ENCODE measurements around the gene EIF4H. TPM values are rescaled to one million over a fixed set of nuclear protein-coding genes. Genes with fewer than 3 reads are reported as not detected.

The EIF4H gene
- total RNA-seq, 1 donor from 2014 or later, result 361 TPM

DNA sequence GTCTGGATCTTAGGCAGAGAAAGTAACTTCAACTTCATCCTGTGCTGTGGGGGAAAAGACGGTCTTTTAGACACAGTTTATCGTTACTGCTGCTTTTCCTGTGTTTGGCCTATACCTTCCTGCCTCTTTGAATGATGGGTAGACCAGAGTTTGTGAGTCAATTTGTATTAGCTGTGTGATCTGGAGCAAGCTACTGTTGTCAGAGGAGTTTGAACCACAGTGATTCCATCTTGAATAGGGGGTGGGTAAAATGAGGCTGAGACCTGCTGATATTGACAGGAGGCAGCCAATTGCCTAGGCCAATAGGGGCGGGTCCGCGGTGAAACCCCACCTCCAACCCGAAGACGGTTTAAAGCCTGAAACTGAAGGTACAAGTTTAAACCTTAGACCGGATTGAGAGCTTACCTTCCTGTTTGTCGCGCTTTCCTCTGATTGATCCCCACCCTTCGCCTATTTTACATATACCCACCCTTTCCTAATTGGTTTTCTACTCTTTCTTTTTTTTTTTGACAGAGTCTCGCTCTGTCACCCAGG is 35.8 kb upstream of the EIF4H start:
- no peaks in the 10 kb centered on the region for H3K27me3 ChIP-seq (ENCODE audit: insufficient read depth, low read length)
- Mint-ChIP-seq H3K4me3 (ENCODE audit: unreplicated experiment) (no peak overlapping the region), H3K9me3 (ENCODE audit: unreplicated experiment) (no peaks in the 10 kb centered on the region), H3K27me3 (ENCODE audit: low read depth, unreplicated experiment) (peaks cover 2% of the 10 kb centered on the region), H3K4me1 (ENCODE audit: low read depth, unreplicated experiment) (no peaks in the 10 kb centered on the region), H3K27ac (ENCODE audit: unreplicated experiment) (no peak overlapping the region), H3K36me3 (ENCODE audit: low read depth, unreplicated experiment) (no peaks in the 10 kb centered on the region)
- H3K36me3 ChIP-seq (ENCODE audit: insufficient read depth, low read length), result no peaks in the 10 kb centered on the region
- TF ChIP-seq, protein P1, sequence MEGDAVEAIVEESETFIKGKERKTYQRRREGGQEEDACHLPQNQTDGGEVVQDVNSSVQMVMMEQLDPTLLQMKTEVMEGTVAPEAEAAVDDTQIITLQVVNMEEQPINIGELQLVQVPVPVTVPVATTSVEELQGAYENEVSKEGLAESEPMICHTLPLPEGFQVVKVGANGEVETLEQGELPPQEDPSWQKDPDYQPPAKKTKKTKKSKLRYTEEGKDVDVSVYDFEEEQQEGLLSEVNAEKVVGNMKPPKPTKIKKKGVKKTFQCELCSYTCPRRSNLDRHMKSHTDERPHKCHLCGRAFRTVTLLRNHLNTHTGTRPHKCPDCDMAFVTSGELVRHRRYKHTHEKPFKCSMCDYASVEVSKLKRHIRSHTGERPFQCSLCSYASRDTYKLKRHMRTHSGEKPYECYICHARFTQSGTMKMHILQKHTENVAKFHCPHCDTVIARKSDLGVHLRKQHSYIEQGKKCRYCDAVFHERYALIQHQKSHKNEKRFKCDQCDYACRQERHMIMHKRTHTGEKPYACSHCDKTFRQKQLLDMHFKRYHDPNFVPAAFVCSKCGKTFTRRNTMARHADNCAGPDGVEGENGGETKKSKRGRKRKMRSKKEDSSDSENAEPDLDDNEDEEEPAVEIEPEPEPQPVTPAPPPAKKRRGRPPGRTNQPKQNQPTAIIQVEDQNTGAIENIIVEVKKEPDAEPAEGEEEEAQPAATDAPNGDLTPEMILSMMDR (IDR thresholded peaks at IDR 0.05; ENCODE audit: insufficient read depth, low read depth, low read length), result no peak
- TF ChIP-seq EZH2 (IDR thresholded peaks at IDR 0.05; ENCODE audit: insufficient read depth, low read length), result no peak
- no peak overlapping the region for H3K4me3 ChIP-seq (ENCODE audit: insufficient read depth, low read depth, low read length)
- DNase-seq (ENCODE audit: low read depth) (no peak), FAIRE-seq (no peak)
- H3K4me2 ChIP-seq (ENCODE audit: low read length), result no peak overlapping the region
- no peak overlapping the region for H2AFZ ChIP-seq (ENCODE audit: low read depth, low read length)
- no peaks in the 10 kb centered on the region for H3K79me2 ChIP-seq (ENCODE audit: insufficient read depth, low read length)
- H3K27ac ChIP-seq (ENCODE audit: low read depth, low read length), result no peak overlapping the region
- peaks cover 5% of the 10 kb centered on the region for H3K4me1 ChIP-seq (ENCODE audit: insufficient read depth, low read length)
- H4K20me1 ChIP-seq (ENCODE audit: insufficient read depth, low read length), result no peaks in the 10 kb centered on the region
- H3K9me3 ChIP-seq (ENCODE audit: insufficient read depth, low read depth, low read length), result no peaks in the 10 kb centered on the region
- no peak overlapping the region for H3K9ac ChIP-seq (ENCODE audit: low read length)

DNA sequence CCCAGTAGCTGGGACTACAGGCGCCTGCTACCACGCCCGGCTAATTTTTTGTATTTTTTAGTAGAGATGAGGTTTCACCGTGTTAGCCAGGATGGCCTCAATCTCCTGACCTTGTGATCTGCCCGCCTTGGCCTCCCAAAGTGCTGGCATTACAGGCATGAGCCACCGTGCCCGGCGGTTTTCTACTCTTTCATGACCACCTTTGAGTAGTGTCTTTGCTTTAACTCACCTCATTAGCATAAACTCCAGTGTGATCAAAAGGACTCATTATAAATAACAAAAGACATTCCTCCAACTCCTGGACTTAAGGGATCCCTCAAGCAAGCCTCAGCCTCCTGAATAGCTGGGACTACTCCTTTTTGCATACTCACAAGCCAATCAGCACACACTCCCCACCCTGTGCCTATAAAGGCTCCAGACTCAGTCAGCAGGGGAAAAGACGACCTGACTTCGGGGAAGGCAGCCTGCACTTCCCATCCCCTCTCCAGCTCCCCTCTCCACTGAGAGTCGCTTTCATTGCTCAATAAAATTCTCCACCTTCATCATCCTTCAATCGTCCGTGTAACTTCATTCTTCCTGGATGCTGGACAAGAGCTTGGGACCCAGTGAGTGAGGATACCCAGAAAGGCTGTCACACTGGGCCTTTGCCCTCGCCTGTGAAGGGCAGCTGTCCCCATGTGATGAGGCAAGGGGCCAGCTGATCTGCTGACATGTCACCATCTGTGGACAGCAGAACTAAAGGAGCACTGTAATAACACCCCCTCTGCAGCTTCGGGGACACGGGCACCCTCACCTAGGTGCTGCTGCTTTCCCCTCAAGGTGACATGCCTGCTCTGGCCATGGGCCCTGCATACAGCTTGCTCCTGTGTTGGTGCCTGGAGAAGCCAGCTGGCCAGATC is 35.0 kb upstream of the EIF4H start:
- Mint-ChIP-seq H3K27me3 (ENCODE audit: low read depth, unreplicated experiment) (peaks cover 2% of the 10 kb centered on the region), H3K36me3 (ENCODE audit: low read depth, unreplicated experiment) (no peaks in the 10 kb centered on the region), H3K4me1 (ENCODE audit: low read depth, unreplicated experiment) (no peaks in the 10 kb centered on the region), H3K9me3 (ENCODE audit: unreplicated experiment) (no peaks in the 10 kb centered on the region), H3K4me3 (ENCODE audit: unreplicated experiment) (no peak overlapping the region), H3K27ac (ENCODE audit: unreplicated experiment) (no peak overlapping the region)
- Histone ChIP-seq H3K4me1 (ENCODE audit: insufficient read depth, low read length) (peaks cover 5% of the 10 kb centered on the region), H3K9me3 (ENCODE audit: insufficient read depth, low read depth, low read length) (no peaks in the 10 kb centered on the region), H3K36me3 (ENCODE audit: insufficient read depth, low read length) (no peaks in the 10 kb centered on the region), H3K27ac (ENCODE audit: low read depth, low read length) (no peak overlapping the region), H3K4me3 (ENCODE audit: insufficient read depth, low read depth, low read length) (no peak overlapping the region), H4K20me1 (ENCODE audit: insufficient read depth, low read length) (no peaks in the 10 kb centered on the region), H3K79me2 (ENCODE audit: insufficient read depth, low read length) (no peaks in the 10 kb centered on the region), H3K27me3 (ENCODE audit: insufficient read depth, low read length) (no peaks in the 10 kb centered on the region), H3K9ac (ENCODE audit: low read length) (no peak overlapping the region), H2AFZ (ENCODE audit: low read depth, low read length) (no peak overlapping the region), H3K4me2 (ENCODE audit: low read length) (no peak overlapping the region)
- no peak for FAIRE-seq
- DNase-seq (ENCODE audit: low read depth), result no peak
- TF ChIP-seq, protein P1 (IDR thresholded peaks at IDR 0.05; ENCODE audit: insufficient read depth, low read depth, low read length), result no peak
- no peak for TF ChIP-seq EZH2 (IDR thresholded peaks at IDR 0.05; ENCODE audit: insufficient read depth, low read length)

DNA sequence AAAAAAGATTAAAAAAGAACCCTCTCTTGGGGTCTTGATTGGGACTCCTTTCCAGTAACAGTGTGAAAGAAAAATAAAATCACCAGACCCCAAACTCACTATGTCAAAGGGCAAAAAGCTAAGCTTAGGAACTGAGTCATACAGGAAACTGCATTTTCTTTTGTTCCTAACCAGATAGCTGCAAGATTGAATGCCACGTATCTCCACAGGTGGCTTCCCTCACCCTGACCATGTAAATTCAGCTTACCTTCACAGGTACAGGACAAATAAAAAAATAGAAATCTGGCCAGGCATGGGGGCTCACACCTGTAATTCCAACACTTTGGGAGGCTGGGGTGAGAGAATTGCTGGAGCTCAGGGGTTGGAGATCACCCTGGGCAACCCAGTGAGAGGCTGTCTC is 32.5 kb upstream of the EIF4H start:
- Mint-ChIP-seq H3K4me3 (ENCODE audit: unreplicated experiment) (no peak overlapping the region), H3K36me3 (ENCODE audit: low read depth, unreplicated experiment) (no peaks in the 10 kb centered on the region), H3K9me3 (ENCODE audit: unreplicated experiment) (no peaks in the 10 kb centered on the region), H3K27me3 (ENCODE audit: low read depth, unreplicated experiment) (peaks cover 5% of the 10 kb centered on the region), H3K4me1 (ENCODE audit: low read depth, unreplicated experiment) (no peaks in the 10 kb centered on the region), H3K27ac (ENCODE audit: unreplicated experiment) (no peak overlapping the region)
- Histone ChIP-seq H3K27me3 (ENCODE audit: insufficient read depth, low read length) (no peaks in the 10 kb centered on the region), H3K4me2 (ENCODE audit: low read length) (no peak overlapping the region), H4K20me1 (ENCODE audit: insufficient read depth, low read length) (no peaks in the 10 kb centered on the region), H3K4me1 (ENCODE audit: insufficient read depth, low read length) (peaks cover 5% of the 10 kb centered on the region), H3K27ac (ENCODE audit: low read depth, low read length) (no peak overlapping the region), H3K9ac (ENCODE audit: low read length) (no peak overlapping the region), H2AFZ (ENCODE audit: low read depth, low read length) (no peak overlapping the region), H3K36me3 (ENCODE audit: insufficient read depth, low read length) (no peaks in the 10 kb centered on the region), H3K4me3 (ENCODE audit: insufficient read depth, low read depth, low read length) (no peak overlapping the region), H3K79me2 (ENCODE audit: insufficient read depth, low read length) (no peaks in the 10 kb centered on the region), H3K9me3 (ENCODE audit: insufficient read depth, low read depth, low read length) (no peaks in the 10 kb centered on the region)
- no peak for TF ChIP-seq EZH2 (IDR thresholded peaks at IDR 0.05; ENCODE audit: insufficient read depth, low read length)
- TF ChIP-seq, protein P1 (IDR thresholded peaks at IDR 0.05; ENCODE audit: insufficient read depth, low read depth, low read length), result no peak
- DNase-seq (ENCODE audit: low read depth), result no peak
- no peak for FAIRE-seq
